ENCODE data around the gene MMP24OS. TPM values are rescaled to one million over a fixed set of nuclear protein-coding genes. Genes with fewer than 3 reads are reported as not detected.

Gene MMP24OS
- polyA plus RNA-seq, 12 donors, result 15.5 to 99.2 (median 21.3) TPM; not detected in 1

Other genes starting within 250 kb of the MMP24OS start
- gene TRPC4AP, start 185.3 kb downstream of the MMP24OS start, polyA plus RNA-seq (ENCODE audit: insufficient read length in 12 of 12), result 10 to 100 TPM in 11 of 12 donors, not detected in 1; 31.0 to 62.0 (median 56.2) TPM
- 10 to 100 TPM in 3 of 12 donors, 1 to 10 TPM in 8, not detected in 1; 7.5 to 11.2 (median 9.5) TPM for gene EDEM2, start 130.8 kb downstream of the MMP24OS start, polyA plus RNA-seq (ENCODE audit: insufficient read length in 12 of 12)
- 10 to 100 TPM in 11 of 12 donors, not detected in 1; 30.2 to 55.4 (median 40.6) TPM for gene PROCR, start 106.0 kb downstream of the MMP24OS start, polyA plus RNA-seq (ENCODE audit: insufficient read length in 12 of 12)
- under 1 TPM in 10 of 12 donors, not detected in 2; 0.19 to 0.77 (median 0.44) TPM for gene MMP24, start 51.4 kb downstream of the MMP24OS start, polyA plus RNA-seq (ENCODE audit: insufficient read length in 12 of 12)
- gene EIF6, start 6.7 kb upstream of the MMP24OS start, polyA plus RNA-seq (ENCODE audit: insufficient read length in 12 of 12), result 10 to 100 TPM in 11 of 12 donors, not detected in 1; 54.1 to 88.2 (median 63.3) TPM
- 10 to 100 TPM in 1 of 12 donors, 1 to 10 TPM in 2, not detected in 9; 1.4 to 12.1 (median 4.5) TPM for gene FAM83C, start 14.3 kb upstream of the MMP24OS start, polyA plus RNA-seq (ENCODE audit: insufficient read length in 12 of 12)
- 10 to 100 TPM in 11 of 12 donors, not detected in 1; 34.4 to 53.2 (median 48.1) TPM for gene UQCC1, start 133.9 kb upstream of the MMP24OS start, polyA plus RNA-seq (ENCODE audit: insufficient read length in 12 of 12)
- under 1 TPM in 9 of 12 donors, not detected in 3; 0.17 to 0.43 (median 0.26) TPM for gene GDF5, start 160.1 kb upstream of the MMP24OS start, polyA plus RNA-seq (ENCODE audit: insufficient read length in 12 of 12)
- gene CEP250, start 177.5 kb upstream of the MMP24OS start, polyA plus RNA-seq (ENCODE audit: insufficient read length in 12 of 12), result 10 to 100 TPM in 11 of 12 donors, not detected in 1; 21.0 to 63.1 (median 29.3) TPM

All from muscle of arm (tissue), 12 donors.